ENCODE data around the gene SIN3A.
A peak's percentile ranks its signal among the peaks of the same experiment; 100 is the strongest.
"Not testable (repeated sequence)": the region's sequence is repeated elsewhere in the genome, so short reads cannot be mapped to it uniquely, and the experiment has no call there.

The SIN3A gene

GRCh38 chr15:75349851-75350588 lies 101.5 kb downstream of the SIN3A start:
- DNase-seq (ENCODE audit: low spot score): no peak
- no peak overlapping the region for H3K4me3 ChIP-seq
- TF ChIP-seq, protein P1, sequence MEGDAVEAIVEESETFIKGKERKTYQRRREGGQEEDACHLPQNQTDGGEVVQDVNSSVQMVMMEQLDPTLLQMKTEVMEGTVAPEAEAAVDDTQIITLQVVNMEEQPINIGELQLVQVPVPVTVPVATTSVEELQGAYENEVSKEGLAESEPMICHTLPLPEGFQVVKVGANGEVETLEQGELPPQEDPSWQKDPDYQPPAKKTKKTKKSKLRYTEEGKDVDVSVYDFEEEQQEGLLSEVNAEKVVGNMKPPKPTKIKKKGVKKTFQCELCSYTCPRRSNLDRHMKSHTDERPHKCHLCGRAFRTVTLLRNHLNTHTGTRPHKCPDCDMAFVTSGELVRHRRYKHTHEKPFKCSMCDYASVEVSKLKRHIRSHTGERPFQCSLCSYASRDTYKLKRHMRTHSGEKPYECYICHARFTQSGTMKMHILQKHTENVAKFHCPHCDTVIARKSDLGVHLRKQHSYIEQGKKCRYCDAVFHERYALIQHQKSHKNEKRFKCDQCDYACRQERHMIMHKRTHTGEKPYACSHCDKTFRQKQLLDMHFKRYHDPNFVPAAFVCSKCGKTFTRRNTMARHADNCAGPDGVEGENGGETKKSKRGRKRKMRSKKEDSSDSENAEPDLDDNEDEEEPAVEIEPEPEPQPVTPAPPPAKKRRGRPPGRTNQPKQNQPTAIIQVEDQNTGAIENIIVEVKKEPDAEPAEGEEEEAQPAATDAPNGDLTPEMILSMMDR (IDR thresholded peaks at IDR 0.05): no peak
- H3K27ac ChIP-seq: no peak overlapping the region

DNA sequence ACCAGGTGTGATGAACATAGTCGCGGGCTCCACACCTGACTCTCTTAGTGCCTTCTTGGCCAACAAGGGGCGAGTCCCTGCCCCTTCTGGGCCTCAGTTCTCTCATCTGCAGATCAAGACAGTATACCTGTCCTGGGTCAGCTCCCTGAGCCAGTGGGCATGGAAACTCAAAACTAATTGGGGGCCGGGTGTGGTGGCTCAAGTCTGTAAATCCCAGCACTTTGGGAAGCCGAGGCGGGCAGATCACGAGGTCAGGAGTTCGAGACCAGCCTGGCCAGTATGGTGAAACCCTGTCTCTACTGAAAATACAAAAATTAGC lies 102.2 kb downstream of the SIN3A start:
- not testable (repeated sequence) for H3K27ac ChIP-seq; DNase-seq (ENCODE audit: low spot score); H3K4me3 ChIP-seq

DNA sequence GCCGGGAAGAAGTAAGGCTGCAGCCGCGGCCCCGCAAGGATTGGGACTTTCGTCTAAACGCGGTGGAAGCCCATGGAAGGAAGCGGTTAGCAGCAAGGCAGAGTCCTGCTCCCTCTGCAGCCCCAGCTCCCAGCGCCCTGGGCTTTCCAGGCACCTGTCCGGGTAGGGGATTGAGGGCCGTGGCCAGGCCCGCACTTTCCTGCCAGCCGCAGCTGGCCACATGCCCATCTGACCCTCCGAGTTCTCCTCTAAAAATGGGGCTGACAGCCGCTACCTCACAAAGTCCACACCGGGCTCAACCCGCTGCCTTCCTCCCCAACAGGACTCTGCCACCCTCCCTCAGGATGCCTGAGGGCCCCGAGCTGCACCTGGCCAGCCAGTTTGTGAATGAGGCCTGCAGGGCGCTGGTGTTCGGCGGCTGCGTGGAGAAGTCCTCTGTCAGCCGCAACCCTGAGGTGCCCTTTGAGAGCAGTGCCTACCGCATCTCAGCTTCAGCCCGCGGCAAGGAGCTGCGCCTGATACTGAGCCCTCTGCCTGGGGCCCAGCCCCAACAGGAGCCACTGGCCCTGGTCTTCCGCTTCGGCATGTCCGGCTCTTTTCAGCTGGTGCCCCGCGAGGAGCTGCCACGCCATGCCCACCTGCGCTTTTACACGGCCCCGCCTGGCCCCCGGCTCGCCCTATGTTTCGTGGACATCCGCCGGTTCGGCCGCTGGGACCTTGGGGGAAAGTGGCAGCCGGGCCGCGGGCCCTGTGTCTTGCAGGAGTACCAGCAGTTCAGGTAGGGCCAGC lies 102.7 kb downstream of the SIN3A start:
- peak overlapping the region; percentile 94 for H3K4me3 ChIP-seq
- TF ChIP-seq, protein P1 (IDR thresholded peaks at IDR 0.05): no peak
- H3K27ac ChIP-seq: peak overlapping the region; percentile 37 to 76
- no peak for DNase-seq (ENCODE audit: low spot score)

DNA sequence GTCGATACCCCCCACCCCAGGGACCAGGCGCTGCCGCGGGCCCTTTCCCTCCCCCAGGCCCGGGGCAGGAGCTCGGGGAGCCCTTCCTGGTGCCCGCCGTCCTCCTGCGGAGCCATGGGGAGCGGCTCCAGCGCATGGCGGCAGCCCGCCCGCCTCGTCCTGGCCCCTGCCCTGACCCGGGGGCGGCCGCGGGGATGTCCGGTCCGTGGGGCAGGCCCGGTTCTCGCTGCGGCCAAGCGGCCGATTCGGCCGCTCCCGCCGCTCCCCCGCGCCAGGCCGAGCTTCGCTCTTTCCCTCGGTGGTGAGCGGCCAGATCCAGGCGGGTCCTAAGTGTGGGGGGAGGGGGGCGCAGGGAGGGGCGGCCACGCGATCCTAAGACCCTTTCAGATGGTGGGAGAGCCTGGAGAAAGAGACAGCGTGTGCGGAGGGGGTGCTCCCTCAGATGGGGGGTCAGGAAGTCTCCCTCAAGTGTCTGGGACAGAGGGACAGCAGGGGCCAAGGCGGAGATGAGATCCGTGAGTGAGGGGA lies 103.4 kb downstream of the SIN3A start:
- TF ChIP-seq, protein P1 (IDR thresholded peaks at IDR 0.05): no peak
- DNase-seq (ENCODE audit: low spot score): no peak
- Histone ChIP-seq H3K4me3 (peak overlapping the region; percentile 94), H3K27ac (peak overlapping the region; percentile 37 to 76)

- TF ChIP-seq, protein P1 (IDR thresholded peaks at IDR 0.05): no peak
- DNase-seq (ENCODE audit: low spot score): no peak
- peak overlapping the region; percentile 94 for H3K4me3 ChIP-seq
- peak overlapping the region; percentile 37 to 76 for H3K27ac ChIP-seq
Observed at GRCh38 chr15:75347222-75348033, 104.1 kb downstream of the SIN3A start.

GRCh38 chr15:75346796-75347221 lies 104.7 kb downstream of the SIN3A start, which contains the start of gene NEIL1:
NEIL1 (plus strand) TSS chr15:75347039; CDS start chr15:75348906, 1,867 bp downstream.
- Histone ChIP-seq H3K27ac (peak within 1 kb of the TSS; percentile 37 to 76), H3K4me3 (peak within 1 kb of the TSS; percentile 94)
- TF ChIP-seq, protein P1 (IDR thresholded peaks at IDR 0.05): no peak
- no peak for DNase-seq (ENCODE audit: low spot score)

DNA sequence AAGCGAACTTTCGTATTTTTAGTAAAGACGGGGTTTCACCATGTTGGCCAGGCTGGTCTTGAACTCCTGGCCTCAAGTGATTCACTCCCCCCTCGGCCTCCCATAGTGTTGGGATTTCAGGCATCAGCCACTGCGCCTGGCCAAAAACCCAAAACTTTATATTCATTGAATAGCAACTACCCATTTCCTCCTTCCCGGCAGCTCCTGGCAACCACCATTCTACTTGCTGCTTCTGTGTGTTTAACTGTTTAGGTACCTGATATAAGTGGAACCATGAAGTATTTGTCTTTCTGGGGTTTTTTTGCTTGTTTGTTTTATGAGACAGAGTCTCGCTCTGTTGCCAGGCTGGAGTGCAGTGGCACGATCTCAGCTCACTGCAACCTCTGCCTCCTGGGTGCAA lies 107.5 kb downstream of the SIN3A start:
- not testable (repeated sequence) for DNase-seq (ENCODE audit: low spot score); H3K4me3 ChIP-seq; H3K27ac ChIP-seq

Data from coronary artery (tissue), 2 donors.